HepG2 (cell line): ENCODE data around the gene SRCIN1. TPM values are rescaled to one million over a fixed set of nuclear protein-coding genes. Genes with fewer than 3 reads are reported as not detected.

Experiments
- PAXIP1 ChIP-seq: sonication (generic); formaldehyde crosslinking; conservative IDR thresholded peaks from 2 replicates; pipeline ENCODE4 v1.4.0; 2020; ENCODE audit warnings: mild to moderate bottlenecking, missing genetic modification reagents, moderate library complexity
- USF2 ChIP-seq, 2 experiments: sonication (generic) in 1 of 2; formaldehyde crosslinking in 1 of 2; IDR thresholded peaks; 2 replicates each; pipeline versions ENCODE4 v1.5.1 to v1.6.1; 2011 to 2020; ENCODE audit warnings: borderline replicate concordance in 1 of 2, low read depth in 1 of 2, low read length in 1 of 2, mild to moderate bottlenecking in 1 of 2, missing genetic modification reagents in 1 of 2, moderate library complexity in 1 of 2
- ZMAT5 ChIP-seq: sonication (generic); formaldehyde crosslinking; IDR thresholded peaks from 2 replicates; pipeline ENCODE4 v1.5.0; 2020; ENCODE audit warnings: mild to moderate bottlenecking, low read depth, missing genetic modification reagents, borderline replicate concordance
- ZNF143 ChIP-seq: sonication (generic); formaldehyde crosslinking; IDR thresholded peaks from 2 replicates; pipeline ENCODE4 v1.4.0; 2020; ENCODE audit warnings: missing genetic modification reagents
- ZNF253 ChIP-seq: sonication (generic); formaldehyde crosslinking; IDR thresholded peaks from 2 replicates; pipeline ENCODE4 v1.8.0; 2022; ENCODE audit warnings: mild to moderate bottlenecking, missing genetic modification reagents, borderline replicate concordance
- ZNF749 ChIP-seq: sonication (generic); formaldehyde crosslinking; IDR thresholded peaks from 2 replicates; pipeline ENCODE4 v1.8.0; 2022; ENCODE audit warnings: mild to moderate bottlenecking, missing genetic modification reagents, moderate library complexity, borderline replicate concordance
- ZNF879 ChIP-seq: sonication (generic); formaldehyde crosslinking; IDR thresholded peaks from 2 replicates; pipeline ENCODE4 v1.8.1; 2023; ENCODE audit warnings: missing genetic modification reagents
- ZSCAN21 ChIP-seq: sonication (generic); formaldehyde crosslinking; IDR thresholded peaks from 2 replicates; pipeline ENCODE4 v1.8.0; 2022; ENCODE audit warnings: mild to moderate bottlenecking, missing genetic modification reagents, moderate library complexity, borderline replicate concordance
- polyA plus RNA-seq, 8 experiments: library from polyadenylated mRNA; depleted of rRNA in 3 of 8; stranded (reverse) in 7 of 8; unstranded in 1 of 8; fragments of >200 nt; fragmentation: Illumina TruSeq in 4 of 8; extraction: Trizol in 4 of 8; gene quantifications; 2 replicates each; pipeline versions ENCODE4 v1.2.1 to v1.2.3, GENCODE V29; 2011 to 2016; ENCODE audit warnings: low read depth in 4 of 8, missing spikeins in 1 of 8, mixed read lengths in 1 of 8; ENCODE audit not compliant: insufficient read depth in 1 of 8
- total RNA-seq, 5 experiments: library from RNA; depleted of rRNA; stranded (reverse); fragments of >200 nt; fragmentation: Illumina TruSeq; extraction: Trizol; gene quantifications; 2 replicates each; pipeline ENCODE4 v1.2.3, GENCODE V29; 2016; ENCODE audit warnings: low read depth in 1 of 5
- TF ChIP-seq, protein P1 (sequence below): sonication (generic); formaldehyde crosslinking; IDR thresholded peaks from 2 replicates; pipeline ENCODE4 v1.4.0; 2020; ENCODE audit warnings: missing genetic modification reagents, low read depth, mild to moderate bottlenecking, borderline replicate concordance

SRCIN1 gene
- total and polyA plus RNA-seq, 2 of the 13 experiments (the other 11 are each of a cell fraction or from before 2014, with no cell fraction given), result 1.2 to 9.6 TPM

DNA sequence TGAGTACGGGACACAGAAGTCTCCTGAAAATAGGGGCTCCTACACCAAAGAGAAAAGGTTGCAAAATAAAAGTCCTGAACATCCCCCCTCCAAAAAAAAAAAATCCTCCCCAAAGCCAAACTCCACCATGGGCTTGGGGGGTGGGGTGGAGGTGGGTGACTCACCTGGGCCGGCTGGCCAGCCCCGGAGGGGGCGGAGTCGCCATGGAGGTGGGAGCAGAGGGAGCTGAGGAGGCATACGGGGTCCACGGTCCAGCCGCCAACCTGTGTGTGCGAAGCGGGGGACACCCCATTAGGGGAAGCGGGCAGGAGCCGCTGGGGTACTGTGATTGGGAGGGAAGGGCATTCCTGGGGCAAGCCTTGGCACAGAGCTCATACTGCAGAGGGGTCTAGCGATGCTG lies 31.0 kb downstream of the SRCIN1 start (continued):
- TF ChIP-seq USF2 (IDR thresholded peaks at IDR 0.05; ENCODE audit: low read depth, low read length), result no peak
- TF ChIP-seq USF2 (CRISPR knock-in tag; IDR thresholded peaks at IDR 0.05; ENCODE audit: borderline replicate concordance), result no peak
- no peak for TF ChIP-seq ZSCAN21
- TF ChIP-seq ZMAT5 (CRISPR knock-in tag), result no peak
- TF ChIP-seq ZNF879 (CRISPR knock-in tag), result no peak
- TF ChIP-seq, protein P1, sequence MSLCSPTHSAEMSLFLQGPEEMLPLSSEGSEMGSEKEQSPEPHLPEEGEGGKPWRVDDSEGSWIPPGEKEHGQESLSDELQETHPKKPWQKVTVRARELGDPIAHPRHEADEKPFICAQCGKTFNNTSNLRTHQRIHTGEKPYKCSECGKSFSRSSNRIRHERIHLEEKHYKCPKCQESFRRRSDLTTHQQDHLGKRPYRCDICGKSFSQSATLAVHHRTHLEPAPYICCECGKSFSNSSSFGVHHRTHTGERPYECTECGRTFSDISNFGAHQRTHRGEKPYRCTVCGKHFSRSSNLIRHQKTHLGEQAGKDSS (CRISPR knock-in tag), result no peak
- no peak for TF ChIP-seq ZNF143 (CRISPR knock-in tag)
- TF ChIP-seq ZNF253 (CRISPR knock-in tag), result no peak
- TF ChIP-seq PAXIP1, result no peak
- no peak for TF ChIP-seq ZNF749 (CRISPR knock-in tag)
- TF ChIP-seq, all 625 proteins: peak for 0
